ENCODE data around the gene TPST1. TPM values are rescaled to one million over a fixed set of nuclear protein-coding genes. Genes with fewer than 3 reads are reported as not detected.

The TPST1 gene
- total and polyA plus RNA-seq, 9 of the 15 experiments (the other 6 are each of a cell fraction or from before 2014, with no cell fraction given), result 0.15 to 2.2 (median 0.53) TPM

- no peak for TF ChIP-seq GMEB1 (CRISPR knock-in tag; IDR thresholded peaks at IDR 0.05)
These were observed 90.9 kb downstream of the TPST1 start (continued) for GRCh38 chr7:66296001-66296521.

- TF ChIP-seq MAFK (IDR thresholded peaks at IDR 0.05; ENCODE audit: low read length) (peak; percentile 45), REST (IDR thresholded peaks at IDR 0.05; ENCODE audit: borderline replicate concordance) (no peak), REST (CRISPR knock-in tag; IDR thresholded peaks at IDR 0.05; ENCODE audit: low read depth) (no peak), MAFF (IDR thresholded peaks at IDR 0.05; ENCODE audit: low read length) (peak; percentile 48), ZNF316 (IDR thresholded peaks at IDR 0.05) (peak; percentile 87), MAFG (tag; conservative IDR thresholded peaks at IDR 0.05) (peak; percentile 65), C11orf30 (IDR thresholded peaks at IDR 0.05; ENCODE audit: low read depth) (peak; percentile 67)
- no peaks in the 10 kb centered on the region for H3K9me1 ChIP-seq (ENCODE audit: control insufficient read depth, insufficient read depth, low read length)
- no peak overlapping the region for H3K4me3 ChIP-seq
- no peak overlapping the region for H3K27ac ChIP-seq (ENCODE audit: extremely low read depth, low read depth, low read length)
- H3K4me1 ChIP-seq (replicated peaks in 1 of 2; ENCODE audit: control insufficient read depth in 2 of 2, insufficient read depth in 2 of 2, low read length in 2 of 2), result peaks cover 0 to 2% of the 10 kb centered on the region in 2 experiments; a peak in 1 of 5 replicates
- FAIRE-seq (no peak), ATAC-seq (no peak), DNase-seq (ENCODE audit: extremely low read depth in 1 of 4, low spot score in 3 of 4) (no peak)
- no peak overlapping the region for H3K9ac ChIP-seq (ENCODE audit: insufficient read depth in 1 of 2, low read depth in 2 of 2, low read length in 2 of 2)
- no peaks in the 10 kb centered on the region for H3K79me2 ChIP-seq (ENCODE audit: control insufficient read depth, insufficient read depth, low read length)
- no peaks in the 10 kb centered on the region; the same call in 1 of the 2 replicates for H3K9me3 ChIP-seq (replicated peaks; ENCODE audit: control insufficient read depth, insufficient read depth, low read depth, low read length)
- no peaks in the 10 kb centered on the region for H4K20me1 ChIP-seq (replicated peaks; ENCODE audit: control insufficient read depth, insufficient read depth, low read length)
- intact Hi-C loops (cut with micrococcal nuclease), result no loop called here
- no TSS peak for BruUV-seq (replicated peaks)
- H2AFZ ChIP-seq (ENCODE audit: low read depth, low read length), result no peak overlapping the region
- ChIA-PET CTCF (ENCODE audit: low intra/inter-chr PET ratio) (no interaction called here), POLR2A (no interaction called here)
- no peak overlapping the region for H3K4me2 ChIP-seq (ENCODE audit: insufficient read depth, low read length)
- in situ Hi-C loops (cut with MboI), result no loop called here
- H3K36me3 ChIP-seq (ENCODE audit: control insufficient read depth, insufficient read depth, low read length), result no peaks in the 10 kb centered on the region
- peaks cover 0 to under 1% of the 10 kb centered on the region in 2 experiments; a peak in 1 of 5 replicates for H3K27me3 ChIP-seq (ENCODE audit: control insufficient read depth in 2 of 2, insufficient read depth in 2 of 2, low read length in 2 of 2)
- 9% methylated on average over 3 of the region's 3 CpGs for WGBS (ENCODE audit: insufficient coverage, low coverage, missing lambda C conversion rate)
These were observed 91.4 kb downstream of the TPST1 start for GRCh38 chr7:66296557-66296956.

Measured in K562 (cell line).